ENCODE results near the gene EPS15. TPM values are rescaled to one million over a fixed set of nuclear protein-coding genes. Genes with fewer than 3 reads are reported as not detected.
"Not testable (repeated sequence)": the region's sequence is repeated elsewhere in the genome, so short reads cannot be mapped to it uniquely, and the experiment has no call there.

EPS15 gene
- total RNA-seq, 1 experiment from 2014 or later = 37.1 TPM

DNA sequence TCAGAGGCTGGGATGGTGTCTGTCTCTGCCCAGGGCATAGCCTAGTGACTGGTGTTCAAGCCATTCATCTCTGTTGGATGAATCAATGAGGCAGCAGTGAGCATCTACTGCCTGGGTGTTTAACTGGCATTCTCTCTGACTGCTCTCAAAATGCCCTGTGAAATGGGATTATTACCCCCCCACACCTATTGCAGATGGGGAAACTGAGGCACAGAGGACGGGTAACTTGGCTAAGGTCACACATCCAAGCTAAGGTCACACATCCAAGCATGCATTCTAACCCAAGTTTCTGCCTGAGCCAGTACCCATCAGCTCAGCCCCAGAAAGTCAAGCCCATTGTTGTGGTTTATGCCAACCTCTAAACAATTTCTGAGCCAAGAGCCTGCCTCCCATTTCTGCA is 193.7 kb downstream of the EPS15 start (continued):
- TF ChIP-seq, protein P1, sequence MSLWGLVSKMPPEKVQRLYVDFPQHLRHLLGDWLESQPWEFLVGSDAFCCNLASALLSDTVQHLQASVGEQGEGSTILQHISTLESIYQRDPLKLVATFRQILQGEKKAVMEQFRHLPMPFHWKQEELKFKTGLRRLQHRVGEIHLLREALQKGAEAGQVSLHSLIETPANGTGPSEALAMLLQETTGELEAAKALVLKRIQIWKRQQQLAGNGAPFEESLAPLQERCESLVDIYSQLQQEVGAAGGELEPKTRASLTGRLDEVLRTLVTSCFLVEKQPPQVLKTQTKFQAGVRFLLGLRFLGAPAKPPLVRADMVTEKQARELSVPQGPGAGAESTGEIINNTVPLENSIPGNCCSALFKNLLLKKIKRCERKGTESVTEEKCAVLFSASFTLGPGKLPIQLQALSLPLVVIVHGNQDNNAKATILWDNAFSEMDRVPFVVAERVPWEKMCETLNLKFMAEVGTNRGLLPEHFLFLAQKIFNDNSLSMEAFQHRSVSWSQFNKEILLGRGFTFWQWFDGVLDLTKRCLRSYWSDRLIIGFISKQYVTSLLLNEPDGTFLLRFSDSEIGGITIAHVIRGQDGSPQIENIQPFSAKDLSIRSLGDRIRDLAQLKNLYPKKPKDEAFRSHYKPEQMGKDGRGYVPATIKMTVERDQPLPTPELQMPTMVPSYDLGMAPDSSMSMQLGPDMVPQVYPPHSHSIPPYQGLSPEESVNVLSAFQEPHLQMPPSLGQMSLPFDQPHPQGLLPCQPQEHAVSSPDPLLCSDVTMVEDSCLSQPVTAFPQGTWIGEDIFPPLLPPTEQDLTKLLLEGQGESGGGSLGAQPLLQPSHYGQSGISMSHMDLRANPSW (CRISPR knock-in tag; conservative IDR thresholded peaks at IDR 0.05; ENCODE audit: low read depth) = no peak
- TF ChIP-seq NR2C2 (CRISPR knock-in tag; IDR thresholded peaks at IDR 0.05) (no peak), ZNF232 (CRISPR knock-in tag; IDR thresholded peaks at IDR 0.05) (no peak)

DNA sequence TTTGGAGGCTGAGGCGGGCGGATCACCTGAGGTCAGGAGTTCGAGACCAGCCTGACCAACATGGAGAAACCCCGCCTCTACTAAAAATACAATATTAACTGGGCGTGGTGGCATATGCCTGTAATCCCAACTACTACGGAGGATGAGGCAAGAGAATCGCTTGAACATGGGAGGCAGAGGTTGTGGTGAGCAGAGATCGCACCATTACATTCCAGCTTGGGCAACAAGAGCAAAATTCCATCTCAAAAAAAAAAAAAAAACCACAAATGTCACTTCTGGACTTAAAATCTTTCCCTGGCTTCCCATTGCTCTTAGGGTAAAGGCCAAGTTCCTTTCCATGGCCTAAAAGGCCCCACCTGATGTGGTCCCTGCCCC is 194.1 kb downstream of the EPS15 start:
- CTCF ChIA-PET; DNase-seq (ENCODE audit: low spot score); H3K9me3 Mint-ChIP-seq; H3K4me1 Mint-ChIP-seq; H3K27ac Mint-ChIP-seq; H3K36me3 Mint-ChIP-seq; POLR2A ChIA-PET; ATAC-seq; H3K4me3 Mint-ChIP-seq: not testable (repeated sequence)
- H3K27me3 Mint-ChIP-seq (ENCODE audit: low read depth) = peaks cover 12% of the 10 kb centered on the region

DNA sequence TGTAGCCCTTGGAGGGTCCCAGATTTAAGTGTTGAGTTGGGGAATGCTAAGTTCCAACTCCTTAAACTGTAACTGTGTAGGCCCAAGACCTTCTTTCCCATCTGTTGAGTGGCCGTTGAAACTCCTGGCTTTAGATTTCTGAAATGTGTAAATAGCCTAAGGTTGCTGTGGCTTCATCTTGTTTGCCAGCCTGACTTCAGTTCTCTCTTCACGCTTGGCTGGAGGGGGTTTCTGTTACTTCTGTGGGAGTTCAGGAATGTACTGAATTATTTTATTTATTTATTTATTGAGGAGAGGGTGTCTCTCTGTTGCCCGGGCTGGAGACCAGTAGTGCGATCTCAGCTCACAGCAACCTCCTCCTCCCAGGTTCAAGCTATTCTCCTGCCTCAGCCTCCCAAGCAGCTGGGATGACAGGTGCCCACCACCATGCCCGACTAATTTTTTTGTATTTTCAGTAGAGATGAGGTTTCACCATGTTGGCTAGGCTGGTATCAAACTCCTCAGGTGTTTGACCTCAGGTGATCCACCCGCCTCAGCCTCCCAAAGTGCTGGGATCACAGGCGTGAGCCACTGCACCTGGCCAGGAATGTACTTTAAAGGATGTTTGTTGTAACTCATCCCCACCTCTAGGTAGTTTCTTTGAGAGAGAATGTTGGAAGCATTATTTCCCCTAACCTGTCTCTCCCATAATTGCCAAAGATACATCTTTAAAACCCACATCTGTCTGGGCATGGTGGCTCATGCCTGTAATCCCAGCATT is 194.6 kb downstream of the EPS15 start:
- DNase-seq (ENCODE audit: low spot score) = no peak
- CTCF ChIA-PET = no interaction called here
- TF ChIP-seq TEAD4 (CRISPR knock-in tag; IDR thresholded peaks at IDR 0.05) = no peak
- TF ChIP-seq SOX15 (CRISPR knock-in tag; IDR thresholded peaks at IDR 0.05) = no peak
- TF ChIP-seq, protein P2, sequence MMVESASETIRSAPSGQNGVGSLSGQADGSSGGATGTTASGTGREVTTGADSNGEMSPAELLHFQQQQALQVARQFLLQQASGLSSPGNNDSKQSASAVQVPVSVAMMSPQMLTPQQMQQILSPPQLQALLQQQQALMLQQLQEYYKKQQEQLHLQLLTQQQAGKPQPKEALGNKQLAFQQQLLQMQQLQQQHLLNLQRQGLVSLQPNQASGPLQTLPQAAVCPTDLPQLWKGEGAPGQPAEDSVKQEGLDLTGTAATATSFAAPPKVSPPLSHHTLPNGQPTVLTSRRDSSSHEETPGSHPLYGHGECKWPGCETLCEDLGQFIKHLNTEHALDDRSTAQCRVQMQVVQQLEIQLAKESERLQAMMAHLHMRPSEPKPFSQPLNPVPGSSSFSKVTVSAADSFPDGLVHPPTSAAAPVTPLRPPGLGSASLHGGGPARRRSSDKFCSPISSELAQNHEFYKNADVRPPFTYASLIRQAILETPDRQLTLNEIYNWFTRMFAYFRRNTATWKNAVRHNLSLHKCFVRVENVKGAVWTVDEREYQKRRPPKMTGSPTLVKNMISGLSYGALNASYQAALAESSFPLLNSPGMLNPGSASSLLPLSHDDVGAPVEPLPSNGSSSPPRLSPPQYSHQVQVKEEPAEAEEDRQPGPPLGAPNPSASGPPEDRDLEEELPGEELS (CRISPR knock-in tag; IDR thresholded peaks at IDR 0.05) = no peak
- no peak for TF ChIP-seq NFYB (CRISPR knock-in tag; conservative IDR thresholded peaks at IDR 0.05; ENCODE audit: low read depth)
- TF ChIP-seq ZNF138 (CRISPR knock-in tag; conservative IDR thresholded peaks at IDR 0.05) = no peak
- TF ChIP-seq ATF1 (CRISPR knock-in tag; IDR thresholded peaks at IDR 0.05) = no peak
- no peak for TF ChIP-seq KAT7 (CRISPR knock-in tag; IDR thresholded peaks at IDR 0.05; ENCODE audit: borderline replicate concordance)
- TF ChIP-seq, protein P3, sequence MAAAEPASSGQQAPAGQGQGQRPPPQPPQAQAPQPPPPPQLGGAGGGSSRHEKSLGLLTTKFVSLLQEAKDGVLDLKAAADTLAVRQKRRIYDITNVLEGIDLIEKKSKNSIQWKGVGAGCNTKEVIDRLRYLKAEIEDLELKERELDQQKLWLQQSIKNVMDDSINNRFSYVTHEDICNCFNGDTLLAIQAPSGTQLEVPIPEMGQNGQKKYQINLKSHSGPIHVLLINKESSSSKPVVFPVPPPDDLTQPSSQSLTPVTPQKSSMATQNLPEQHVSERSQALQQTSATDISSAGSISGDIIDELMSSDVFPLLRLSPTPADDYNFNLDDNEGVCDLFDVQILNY (CRISPR knock-in tag; IDR thresholded peaks at IDR 0.05) = no peak
- TF ChIP-seq, protein P4, sequence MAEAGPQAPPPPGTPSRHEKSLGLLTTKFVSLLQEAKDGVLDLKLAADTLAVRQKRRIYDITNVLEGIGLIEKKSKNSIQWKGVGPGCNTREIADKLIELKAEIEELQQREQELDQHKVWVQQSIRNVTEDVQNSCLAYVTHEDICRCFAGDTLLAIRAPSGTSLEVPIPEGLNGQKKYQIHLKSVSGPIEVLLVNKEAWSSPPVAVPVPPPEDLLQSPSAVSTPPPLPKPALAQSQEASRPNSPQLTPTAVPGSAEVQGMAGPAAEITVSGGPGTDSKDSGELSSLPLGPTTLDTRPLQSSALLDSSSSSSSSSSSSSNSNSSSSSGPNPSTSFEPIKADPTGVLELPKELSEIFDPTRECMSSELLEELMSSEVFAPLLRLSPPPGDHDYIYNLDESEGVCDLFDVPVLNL (CRISPR knock-in tag; IDR thresholded peaks at IDR 0.05; ENCODE audit: borderline replicate concordance, low read depth) = no peak
- TF ChIP-seq JAZF1 (CRISPR knock-in tag; IDR thresholded peaks at IDR 0.05) = no peak
- TF ChIP-seq SMAD4 (CRISPR knock-in tag; IDR thresholded peaks at IDR 0.05) = no peak
- TF ChIP-seq, protein P5, sequence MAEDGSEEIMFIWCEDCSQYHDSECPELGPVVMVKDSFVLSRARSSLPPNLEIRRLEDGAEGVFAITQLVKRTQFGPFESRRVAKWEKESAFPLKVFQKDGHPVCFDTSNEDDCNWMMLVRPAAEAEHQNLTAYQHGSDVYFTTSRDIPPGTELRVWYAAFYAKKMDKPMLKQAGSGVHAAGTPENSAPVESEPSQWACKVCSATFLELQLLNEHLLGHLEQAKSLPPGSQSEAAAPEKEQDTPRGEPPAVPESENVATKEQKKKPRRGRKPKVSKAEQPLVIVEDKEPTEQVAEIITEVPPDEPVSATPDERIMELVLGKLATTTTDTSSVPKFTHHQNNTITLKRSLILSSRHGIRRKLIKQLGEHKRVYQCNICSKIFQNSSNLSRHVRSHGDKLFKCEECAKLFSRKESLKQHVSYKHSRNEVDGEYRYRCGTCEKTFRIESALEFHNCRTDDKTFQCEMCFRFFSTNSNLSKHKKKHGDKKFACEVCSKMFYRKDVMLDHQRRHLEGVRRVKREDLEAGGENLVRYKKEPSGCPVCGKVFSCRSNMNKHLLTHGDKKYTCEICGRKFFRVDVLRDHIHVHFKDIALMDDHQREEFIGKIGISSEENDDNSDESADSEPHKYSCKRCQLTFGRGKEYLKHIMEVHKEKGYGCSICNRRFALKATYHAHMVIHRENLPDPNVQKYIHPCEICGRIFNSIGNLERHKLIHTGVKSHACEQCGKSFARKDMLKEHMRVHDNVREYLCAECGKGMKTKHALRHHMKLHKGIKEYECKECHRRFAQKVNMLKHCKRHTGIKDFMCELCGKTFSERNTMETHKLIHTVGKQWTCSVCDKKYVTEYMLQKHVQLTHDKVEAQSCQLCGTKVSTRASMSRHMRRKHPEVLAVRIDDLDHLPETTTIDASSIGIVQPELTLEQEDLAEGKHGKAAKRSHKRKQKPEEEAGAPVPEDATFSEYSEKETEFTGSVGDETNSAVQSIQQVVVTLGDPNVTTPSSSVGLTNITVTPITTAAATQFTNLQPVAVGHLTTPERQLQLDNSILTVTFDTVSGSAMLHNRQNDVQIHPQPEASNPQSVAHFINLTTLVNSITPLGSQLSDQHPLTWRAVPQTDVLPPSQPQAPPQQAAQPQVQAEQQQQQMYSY (CRISPR knock-in tag; IDR thresholded peaks at IDR 0.05) = no peak
- TF ChIP-seq SP1 (CRISPR knock-in tag; conservative IDR thresholded peaks at IDR 0.05) = no peak
- no peak for TF ChIP-seq ZNF671 (CRISPR knock-in tag; IDR thresholded peaks at IDR 0.05)
- TF ChIP-seq, protein P6, sequence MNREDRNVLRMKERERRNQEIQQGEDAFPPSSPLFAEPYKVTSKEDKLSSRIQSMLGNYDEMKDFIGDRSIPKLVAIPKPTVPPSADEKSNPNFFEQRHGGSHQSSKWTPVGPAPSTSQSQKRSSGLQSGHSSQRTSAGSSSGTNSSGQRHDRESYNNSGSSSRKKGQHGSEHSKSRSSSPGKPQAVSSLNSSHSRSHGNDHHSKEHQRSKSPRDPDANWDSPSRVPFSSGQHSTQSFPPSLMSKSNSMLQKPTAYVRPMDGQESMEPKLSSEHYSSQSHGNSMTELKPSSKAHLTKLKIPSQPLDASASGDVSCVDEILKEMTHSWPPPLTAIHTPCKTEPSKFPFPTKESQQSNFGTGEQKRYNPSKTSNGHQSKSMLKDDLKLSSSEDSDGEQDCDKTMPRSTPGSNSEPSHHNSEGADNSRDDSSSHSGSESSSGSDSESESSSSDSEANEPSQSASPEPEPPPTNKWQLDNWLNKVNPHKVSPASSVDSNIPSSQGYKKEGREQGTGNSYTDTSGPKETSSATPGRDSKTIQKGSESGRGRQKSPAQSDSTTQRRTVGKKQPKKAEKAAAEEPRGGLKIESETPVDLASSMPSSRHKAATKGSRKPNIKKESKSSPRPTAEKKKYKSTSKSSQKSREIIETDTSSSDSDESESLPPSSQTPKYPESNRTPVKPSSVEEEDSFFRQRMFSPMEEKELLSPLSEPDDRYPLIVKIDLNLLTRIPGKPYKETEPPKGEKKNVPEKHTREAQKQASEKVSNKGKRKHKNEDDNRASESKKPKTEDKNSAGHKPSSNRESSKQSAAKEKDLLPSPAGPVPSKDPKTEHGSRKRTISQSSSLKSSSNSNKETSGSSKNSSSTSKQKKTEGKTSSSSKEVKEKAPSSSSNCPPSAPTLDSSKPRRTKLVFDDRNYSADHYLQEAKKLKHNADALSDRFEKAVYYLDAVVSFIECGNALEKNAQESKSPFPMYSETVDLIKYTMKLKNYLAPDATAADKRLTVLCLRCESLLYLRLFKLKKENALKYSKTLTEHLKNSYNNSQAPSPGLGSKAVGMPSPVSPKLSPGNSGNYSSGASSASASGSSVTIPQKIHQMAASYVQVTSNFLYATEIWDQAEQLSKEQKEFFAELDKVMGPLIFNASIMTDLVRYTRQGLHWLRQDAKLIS (CRISPR knock-in tag; IDR thresholded peaks at IDR 0.05; ENCODE audit: borderline replicate concordance) = no peak
- no peak for TF ChIP-seq SMAD3 (CRISPR knock-in tag; IDR thresholded peaks at IDR 0.05; ENCODE audit: borderline replicate concordance)

More for the DNA sequence above, 194.6 kb downstream of the EPS15 start:
- no peaks in the 10 kb centered on the region for H3K36me3 Mint-ChIP-seq
- H3K4me3 Mint-ChIP-seq = no peak overlapping the region
- H3K4me1 Mint-ChIP-seq = 0 out of 2 replicates have a peak, but pooled peaks cover 4% of the 10 kb centered on the region
- ATAC-seq = no peak
- POLR2A ChIA-PET = no interaction called here
- no peak overlapping the region for H3K27ac Mint-ChIP-seq
- H3K9me3 Mint-ChIP-seq = no peaks in the 10 kb centered on the region
- peaks cover 7% of the 10 kb centered on the region for H3K27me3 Mint-ChIP-seq (ENCODE audit: low read depth)
